Loucy (cell line): ENCODE data around the gene MAP2K3.
"Not testable (repeated sequence)": the region's sequence is repeated elsewhere in the genome, so short reads cannot be mapped to it uniquely, and the experiment has no call there.

Source experiments
- CTCF ChIP-seq: fragments of 200-600 bp; sonication (generic); conservative IDR thresholded peaks from 2 replicates; pipeline ENCODE4 v1.5.1; 2014; ENCODE audit warnings: mild to moderate bottlenecking, antibody characterized with exemption, low read length
- EZH2phosphoT487 ChIP-seq: fragments of 200-600 bp; IDR thresholded peaks from 2 replicates; pipeline ENCODE4 v1.6.1; 2018; ENCODE audit warnings: antibody characterized with exemption, mild to moderate bottlenecking, moderate library complexity, borderline replicate concordance

GRCh38 chr17:21323257-21324111 lies 39.0 kb downstream of the MAP2K3 start:
- not testable (repeated sequence) for TF ChIP-seq CTCF, EZH2phosphoT487
